NCI-H82 (cell line): ENCODE measurements around the gene JSRP1.

Experiments
- DNase-seq: peaks from one replicate; lab custom pipeline; 2025; lab: John Stamatoyannopoulos, UW

JSRP1 gene

DNA sequence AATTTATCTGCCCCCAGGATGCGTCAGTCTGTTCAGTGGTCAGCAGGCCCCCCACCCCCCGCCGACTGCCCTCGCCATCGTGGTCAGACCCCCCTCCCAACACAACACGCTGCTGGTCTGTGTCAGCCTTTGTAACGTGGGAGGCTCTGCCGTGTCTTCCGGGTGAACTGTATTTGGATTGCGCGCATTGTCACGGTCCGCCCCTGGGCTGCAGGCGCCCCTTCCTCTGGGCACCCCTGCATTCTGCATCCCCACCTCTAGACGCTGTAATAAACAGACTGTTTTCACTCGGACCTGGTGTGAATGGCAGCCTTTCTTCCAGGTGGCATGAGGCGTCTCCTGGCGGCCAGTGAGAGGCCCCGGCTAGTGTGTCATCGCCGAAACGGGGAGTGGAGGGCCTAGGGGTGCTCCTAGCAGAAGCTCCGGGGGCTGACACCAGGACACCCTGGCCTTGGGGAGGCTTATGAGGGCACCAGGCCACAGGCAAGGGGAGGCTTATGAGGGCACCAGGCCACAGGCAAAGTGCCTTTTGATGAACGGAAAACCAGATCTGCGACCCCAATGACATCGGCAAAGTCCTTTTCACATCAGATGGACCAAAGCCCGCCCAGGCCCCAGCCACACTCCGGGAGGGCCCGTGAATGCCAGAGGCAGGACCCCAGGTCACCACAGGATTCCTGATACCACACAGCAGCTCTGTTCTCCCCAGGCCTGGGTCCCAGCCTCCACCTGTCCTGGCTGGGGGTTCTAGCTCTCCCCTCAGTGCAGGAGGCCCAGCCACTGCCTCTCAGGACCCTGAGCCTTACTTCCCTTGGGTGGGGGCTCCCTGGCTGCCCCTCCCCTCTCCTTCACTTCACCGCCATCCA is 23.7 kb downstream of the JSRP1 start:
- DNase-seq = no peak

GRCh38 chr19:2231621-2232221 is 24.5 kb downstream of the JSRP1 start:
- DNase-seq = peak; percentile 48

- no peak for DNase-seq
Observed at GRCh38 chr19:2230807-2231533, 25.2 kb downstream of the JSRP1 start.

DNA sequence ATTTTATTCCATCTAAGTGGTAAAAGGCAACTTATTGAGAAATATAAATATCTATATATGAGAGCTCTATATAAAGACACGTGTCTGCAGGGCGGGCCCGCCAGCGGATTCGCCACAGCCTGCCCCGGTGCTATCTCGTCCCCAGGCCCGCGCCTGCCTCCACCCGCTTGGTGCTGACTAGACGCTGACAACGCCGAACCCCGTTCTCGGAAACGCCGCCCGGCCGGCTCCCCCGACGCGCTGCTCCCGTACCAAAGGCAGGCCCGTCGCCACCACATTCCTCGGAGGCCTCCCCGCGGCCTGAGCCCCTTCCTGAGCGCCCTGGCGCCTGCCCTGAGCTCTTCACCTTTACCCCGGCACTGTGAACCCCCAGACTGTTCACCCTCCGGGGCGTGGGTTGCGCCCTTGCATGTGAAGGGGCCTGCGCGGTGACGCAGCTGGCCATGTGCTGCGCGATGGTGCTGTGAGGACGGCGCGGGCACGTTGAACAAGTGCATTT is 26.1 kb downstream of the JSRP1 start:
- no peak for DNase-seq

- DNase-seq = no peak
Observed at GRCh38 chr19:2229103-2230032, 26.8 kb downstream of the JSRP1 start.

GRCh38 chr19:2228157-2229030 is 27.8 kb downstream of the JSRP1 start:
- no peak for DNase-seq

DNA sequence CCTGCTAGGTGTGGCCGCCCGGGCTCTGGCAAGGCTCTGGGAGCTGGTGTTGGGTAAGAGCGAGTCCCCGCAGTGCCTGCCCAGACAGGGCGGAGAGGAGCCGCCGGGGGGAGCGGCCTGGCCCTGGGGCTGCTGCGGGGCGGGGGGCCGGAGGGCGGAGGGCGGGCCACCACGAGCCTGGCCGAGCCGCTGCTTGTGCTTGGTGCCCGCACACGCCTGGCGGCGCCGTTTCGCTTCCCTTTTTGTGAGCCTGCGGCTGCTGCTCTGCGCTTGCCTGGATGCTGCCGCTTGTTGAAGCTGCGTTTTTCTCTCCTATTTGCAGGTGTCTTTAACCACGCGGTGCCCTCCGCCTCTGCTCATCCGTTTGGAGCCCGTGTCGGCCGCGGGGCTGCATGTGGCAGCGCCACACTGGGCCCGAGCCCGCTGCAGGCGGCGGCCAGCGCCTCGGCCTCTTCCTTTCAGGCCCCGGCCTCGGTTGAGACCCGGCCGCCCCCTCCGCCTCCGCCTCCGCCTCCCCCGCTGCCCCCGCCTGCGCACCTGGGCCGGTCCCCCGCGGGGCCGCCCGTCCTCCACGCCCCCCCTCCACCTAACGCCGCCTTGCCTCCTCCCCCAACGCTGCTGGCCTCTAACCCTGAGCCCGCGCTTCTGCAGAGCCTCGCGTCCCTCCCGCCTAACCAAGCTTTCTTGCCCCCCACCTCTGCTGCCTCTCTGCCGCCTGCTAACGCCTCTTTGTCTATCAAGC is 28.6 kb downstream of the JSRP1 start:
- no peak for DNase-seq

GRCh38 chr19:2226840-2227360 is 29.3 kb downstream of the JSRP1 start:
- no peak for DNase-seq

GRCh38 chr19:2226051-2226839 is 30.0 kb downstream of the JSRP1 start:
- DNase-seq = no peak

GRCh38 chr19:2225415-2226050 is 30.7 kb downstream of the JSRP1 start:
- DNase-seq = no peak

- no peak for DNase-seq
Observed at GRCh38 chr19:2224754-2225349, 31.4 kb downstream of the JSRP1 start.

DNA sequence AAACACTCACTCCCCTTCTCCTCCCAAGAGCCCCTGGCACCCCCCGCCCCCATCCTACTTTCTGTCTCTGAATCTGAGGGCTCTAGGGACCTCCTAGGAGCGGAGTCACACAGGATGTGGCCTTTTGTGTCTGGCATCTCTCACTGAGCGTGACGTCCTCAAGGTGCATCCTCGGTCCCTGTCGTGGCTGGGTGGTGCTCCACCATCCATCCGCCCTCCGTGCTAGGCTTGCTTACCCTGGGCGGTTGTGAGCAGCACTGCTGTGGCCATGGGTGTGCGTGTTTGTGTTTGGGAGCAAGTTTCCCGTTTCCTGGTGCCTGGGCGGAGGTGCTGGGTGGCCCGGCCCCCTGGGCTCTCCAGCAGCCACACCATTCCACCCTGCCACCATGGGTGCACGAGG is 32.3 kb downstream of the JSRP1 start:
- DNase-seq = no peak

DNA sequence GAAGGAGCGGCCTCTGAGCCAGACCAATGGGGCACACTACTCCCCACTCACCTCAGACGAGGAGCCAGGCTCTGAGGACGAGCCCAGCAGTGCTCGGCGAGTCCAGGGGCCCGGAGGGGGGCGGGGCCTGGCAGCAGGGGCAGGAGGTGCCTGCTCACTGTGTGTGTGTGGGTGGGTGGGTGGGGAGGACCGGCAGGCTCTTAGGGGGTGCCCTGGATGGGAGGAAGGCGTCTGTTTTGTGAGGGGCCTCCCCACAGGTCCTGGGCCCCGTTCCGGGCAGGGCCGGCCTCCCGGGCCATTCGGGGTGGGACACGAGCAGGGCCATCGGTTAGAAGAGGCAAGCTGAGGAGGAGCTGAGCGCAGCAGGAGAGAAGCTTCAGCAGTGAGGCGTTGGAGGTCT is 32.8 kb downstream of the JSRP1 start:
- no peak for DNase-seq

- DNase-seq = no peak
Observed at GRCh38 chr19:2221918-2222317, 34.3 kb downstream of the JSRP1 start.

GRCh38 chr19:2221250-2221831 is 34.9 kb downstream of the JSRP1 start:
- DNase-seq = no peak

- DNase-seq = no peak
Observed at GRCh38 chr19:2219726-2220125, 36.5 kb downstream of the JSRP1 start.

DNA sequence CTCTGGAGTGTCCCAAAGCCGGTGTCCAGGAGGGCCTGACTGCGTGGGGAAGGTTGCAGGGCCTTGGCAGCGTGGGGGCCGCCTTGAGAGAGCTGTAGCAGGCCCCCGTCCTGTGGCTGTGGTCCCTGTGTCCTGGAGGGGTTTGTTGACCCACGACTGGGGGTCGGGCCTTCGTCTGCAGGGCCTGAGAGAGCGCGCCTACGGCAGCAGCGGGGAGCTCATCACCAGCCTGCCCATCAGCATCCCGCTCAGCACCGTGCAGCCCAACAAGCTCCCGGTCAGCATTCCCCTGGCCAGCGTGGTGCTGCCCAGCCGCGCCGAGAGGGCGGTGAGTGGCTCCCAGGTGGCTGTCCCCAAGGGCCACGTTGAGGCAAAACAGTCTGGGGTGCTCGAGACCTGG is 38.6 kb downstream of the JSRP1 start:
- DNase-seq = no peak
